IPS-20b (cell line): ENCODE results near the gene FOXF2.

Experiments used
- H3K27ac ChIP-seq: one replicate; pipeline ENCODE4 v1.5.1; 2013; ENCODE audit warnings: low read length
- H3K27me3 ChIP-seq: 2 replicates; pipeline ENCODE4 v1.6.1; 2013; ENCODE audit warnings: mild to moderate bottlenecking, low read length, inconsistent platforms; ENCODE audit not compliant: insufficient read depth
- H3K36me3 ChIP-seq: 2 replicates; pipeline ENCODE4 v1.6.1; 2013; ENCODE audit warnings: low read depth, mild to moderate bottlenecking, inconsistent platforms, low read length, moderate library complexity; ENCODE audit not compliant: insufficient read depth
- H3K4me1 ChIP-seq: 2 replicates; pipeline ENCODE4 v1.6.1; 2013; ENCODE audit warnings: mild to moderate bottlenecking, control low read depth, inconsistent platforms, low read length, moderate library complexity; ENCODE audit not compliant: insufficient read depth
- H3K4me3 ChIP-seq: 2 replicates; pipeline ENCODE4 v1.5.1; 2013; ENCODE audit warnings: mild to moderate bottlenecking, low read length, inconsistent platforms
- H3K9ac ChIP-seq: 2 replicates; pipeline ENCODE4 v1.6.1; 2013; ENCODE audit warnings: low read depth, mild to moderate bottlenecking, inconsistent platforms, low read length, moderate library complexity
- H3K9me3 ChIP-seq: 2 replicates; pipeline ENCODE4 v1.6.1; 2013; ENCODE audit warnings: mild to moderate bottlenecking, low read depth, low read length, inconsistent platforms; ENCODE audit not compliant: insufficient read depth

The FOXF2 gene

DNA sequence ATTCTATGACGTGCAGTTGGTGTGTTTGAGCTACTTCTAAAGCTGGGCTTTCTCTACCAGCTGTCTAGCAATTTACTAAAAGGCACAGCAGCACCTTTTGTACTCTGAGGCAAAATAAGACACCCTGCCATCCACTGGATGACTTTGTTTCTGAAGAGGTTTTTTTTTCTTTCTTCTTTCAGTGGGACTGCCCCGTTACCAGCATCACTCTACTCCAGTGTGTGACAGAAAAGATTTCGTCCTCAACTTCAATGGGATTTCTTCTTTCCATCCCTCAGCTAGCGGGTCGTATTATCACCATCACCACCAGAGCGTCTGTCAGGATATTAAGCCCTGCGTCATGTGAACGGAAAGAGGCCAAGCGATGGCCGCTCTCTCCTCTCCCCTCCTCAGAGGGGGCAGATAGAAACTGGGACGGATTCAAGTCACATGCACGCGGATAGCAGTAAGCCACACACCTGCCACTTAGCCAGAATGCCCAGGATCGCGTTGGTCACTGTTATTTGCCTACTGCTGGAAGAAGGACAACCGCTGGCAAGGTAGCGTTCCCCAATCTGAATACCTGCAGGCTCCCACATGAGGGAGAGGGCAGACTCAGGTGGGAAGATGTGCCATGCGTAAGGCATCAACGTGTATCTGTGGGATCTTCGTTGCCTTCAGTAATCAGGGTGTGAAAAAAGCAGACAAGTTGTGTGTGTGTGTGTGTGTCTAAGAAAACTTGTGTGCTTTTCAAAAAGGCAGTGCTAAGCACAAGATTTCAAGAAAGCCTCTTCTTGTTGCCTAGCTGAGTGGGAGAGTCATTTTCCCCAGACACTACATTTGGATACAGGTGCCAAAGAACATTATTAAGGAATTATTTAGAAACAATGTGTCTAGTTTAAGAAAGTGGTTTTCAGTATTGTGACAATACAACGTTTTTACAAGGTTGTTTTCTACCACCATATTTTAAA, 5.4 kb downstream of the FOXF2 start:
- Histone ChIP-seq H3K9ac (no peak overlapping the region), H3K27me3 (peaks cover 99% of the 10 kb centered on the region), H3K4me3 (no peak overlapping the region)

GRCh38 chr6:1395506-1395905, 6.1 kb downstream of the FOXF2 start:
- Histone ChIP-seq H3K9ac (no peak overlapping the region), H3K27ac (no peak overlapping the region), H3K9me3 (peaks cover 8% of the 10 kb centered on the region; the same call in 1 of the 2 replicates), H3K4me1 (peaks cover 8% of the 10 kb centered on the region; the same call in 1 of the 2 replicates), H3K36me3 (no peaks in the 10 kb centered on the region), H3K27me3 (peaks cover 100% of the 10 kb centered on the region), H3K4me3 (no peak overlapping the region)

More for the DNA sequence above, 5.4 kb downstream of the FOXF2 start:
- H3K4me1 ChIP-seq: peaks cover 8% of the 10 kb centered on the region; the same call in 1 of the 2 replicates
- no peaks in the 10 kb centered on the region for H3K36me3 ChIP-seq
- H3K9me3 ChIP-seq: peaks cover 8% of the 10 kb centered on the region; the same call in 1 of the 2 replicates
- no peak overlapping the region for H3K27ac ChIP-seq

- no peaks in the 10 kb centered on the region for H3K36me3 ChIP-seq
- H3K9ac ChIP-seq: no peak overlapping the region
- peaks cover 8% of the 10 kb centered on the region; the same call in 1 of the 2 replicates for H3K4me1 ChIP-seq
- H3K27me3 ChIP-seq: peaks cover 100% of the 10 kb centered on the region
- peaks cover 8% of the 10 kb centered on the region; the same call in 1 of the 2 replicates for H3K9me3 ChIP-seq
- H3K27ac ChIP-seq: no peak overlapping the region
- H3K4me3 ChIP-seq: no peak overlapping the region
Measured at GRCh38 chr6:1395941-1396908, 6.8 kb downstream of the FOXF2 start.

GRCh38 chr6:1396952-1397868, 7.8 kb downstream of the FOXF2 start:
- H3K27me3 ChIP-seq: peaks cover 93% of the 10 kb centered on the region
- H3K9ac ChIP-seq: no peak overlapping the region
- no peaks in the 10 kb centered on the region for H3K36me3 ChIP-seq
- H3K9me3 ChIP-seq: peaks cover 8% of the 10 kb centered on the region; the same call in 1 of the 2 replicates
- no peak overlapping the region for H3K4me3 ChIP-seq
- H3K4me1 ChIP-seq: peaks cover 13% of the 10 kb centered on the region; the same call in 1 of the 2 replicates
- H3K27ac ChIP-seq: no peak overlapping the region

DNA sequence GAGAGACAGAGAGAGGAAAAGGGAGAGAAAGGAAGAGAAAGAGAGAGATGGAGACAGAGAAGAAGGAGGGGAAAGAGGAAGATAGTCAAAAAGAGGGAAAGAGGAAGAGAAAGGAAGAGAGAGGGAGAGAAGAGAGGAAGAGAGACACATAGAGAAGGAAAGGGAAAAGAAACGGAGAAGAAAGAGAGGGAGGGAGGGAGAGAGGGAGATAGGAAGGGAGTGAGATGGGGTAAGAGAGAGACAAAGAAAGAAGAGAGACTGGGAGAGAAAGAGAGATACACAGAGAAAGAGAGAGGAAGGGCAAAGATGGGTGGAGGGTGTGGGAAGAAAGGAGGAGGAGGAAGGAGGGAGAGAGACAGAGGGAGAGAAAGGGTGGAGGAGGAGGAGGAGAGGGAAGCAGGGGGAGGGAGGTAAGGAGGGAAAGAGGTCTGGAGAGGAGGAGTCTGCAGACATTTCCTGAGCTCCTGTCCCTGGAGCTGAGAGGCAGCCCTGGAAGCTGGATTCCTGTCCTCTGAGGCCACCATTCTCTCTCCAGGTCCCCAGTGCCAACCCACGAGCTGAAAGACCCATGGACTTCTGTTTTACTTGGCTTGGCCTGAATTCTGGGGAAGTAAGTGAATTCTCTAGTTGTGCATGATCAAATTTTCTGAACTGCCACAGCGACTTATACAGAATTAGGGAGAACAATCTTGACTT, 9.9 kb downstream of the FOXF2 start:
- H3K9me3 ChIP-seq: peaks cover 7% of the 10 kb centered on the region; the same call in 1 of the 2 replicates

DNA sequence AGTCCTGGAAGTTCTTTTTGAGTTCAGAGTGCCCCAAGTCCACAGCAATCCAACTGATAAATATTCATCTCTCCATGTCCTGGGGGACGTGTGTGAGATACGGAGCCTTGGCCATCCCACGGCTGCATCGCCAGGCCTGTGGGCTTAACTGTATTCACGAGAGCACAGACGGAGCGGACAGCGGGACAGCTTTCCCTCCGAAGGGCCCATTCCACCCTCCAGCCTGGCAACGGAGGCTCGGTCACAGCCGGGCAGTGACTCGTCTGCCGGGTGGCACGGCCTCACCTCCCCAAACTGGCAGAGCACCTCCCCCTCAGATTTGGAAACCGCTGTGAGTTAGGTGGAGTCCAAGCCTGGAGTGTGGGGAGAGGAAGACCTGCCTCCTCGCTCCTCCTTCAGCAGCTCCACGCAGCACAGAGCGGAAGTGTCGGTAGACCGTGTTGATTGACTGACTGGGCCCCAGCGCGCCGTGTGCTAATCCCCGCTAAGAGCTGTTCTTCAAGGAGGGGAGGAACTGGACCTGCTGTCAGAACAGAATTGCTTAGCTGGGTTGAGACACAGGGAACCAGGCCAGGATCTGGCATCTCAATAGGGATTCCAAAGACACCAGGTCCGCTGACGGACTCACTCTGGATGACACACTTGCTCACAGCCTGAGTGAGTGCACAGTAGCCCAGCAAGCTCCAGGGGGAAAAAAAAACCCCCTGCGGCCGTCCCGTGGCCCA, 10.9 kb downstream of the FOXF2 start:
- no peaks in the 10 kb centered on the region for H3K36me3 ChIP-seq
- H3K9ac ChIP-seq: no peak overlapping the region
- no peak overlapping the region for H3K27ac ChIP-seq
- H3K27me3 ChIP-seq: peaks cover 72% of the 10 kb centered on the region
- H3K4me1 ChIP-seq: peaks cover 13% of the 10 kb centered on the region; the same call in 1 of the 2 replicates
- peaks cover 4% of the 10 kb centered on the region; the same call in 1 of the 2 replicates for H3K9me3 ChIP-seq
- no peak overlapping the region for H3K4me3 ChIP-seq

More for the DNA sequence above, 9.9 kb downstream of the FOXF2 start:
- no peaks in the 10 kb centered on the region for H3K36me3 ChIP-seq
- H3K4me1 ChIP-seq: peaks cover 13% of the 10 kb centered on the region; the same call in 1 of the 2 replicates
- no peak overlapping the region for H3K27ac ChIP-seq
- H3K27me3 ChIP-seq: peaks cover 82% of the 10 kb centered on the region
- no peak overlapping the region for H3K9ac ChIP-seq
- no peak overlapping the region for H3K4me3 ChIP-seq

- Histone ChIP-seq H3K4me1 (0 out of 2 replicates have a peak, but pooled peaks cover 5% of the 10 kb centered on the region), H3K4me3 (no peak overlapping the region), H3K9ac (no peak overlapping the region), H3K27ac (no peak overlapping the region), H3K9me3 (peaks cover 3% of the 10 kb centered on the region; the same call in 1 of the 2 replicates), H3K36me3 (no peaks in the 10 kb centered on the region), H3K27me3 (peaks cover 61% of the 10 kb centered on the region)
Measured at GRCh38 chr6:1402369-1402768, 13.0 kb downstream of the FOXF2 start.

DNA sequence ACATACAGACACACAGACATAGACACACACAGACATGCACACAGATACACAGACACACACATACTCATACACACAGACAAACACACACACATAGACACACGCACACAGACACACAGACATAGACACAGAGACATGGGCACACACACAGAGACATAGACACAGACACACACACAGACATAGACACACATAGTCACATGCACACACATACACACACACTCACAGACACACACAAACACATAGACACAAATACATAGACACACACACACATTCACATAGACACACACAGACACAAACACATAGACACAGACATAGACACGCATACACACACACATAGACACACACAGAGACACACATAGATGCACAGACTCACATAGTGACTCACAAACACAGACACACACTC, 13.5 kb downstream of the FOXF2 start:
- H3K27ac ChIP-seq: no peak overlapping the region
- H3K36me3 ChIP-seq: no peaks in the 10 kb centered on the region
- H3K4me1 ChIP-seq: 0 out of 2 replicates have a peak, but pooled peaks cover 5% of the 10 kb centered on the region
- peaks cover 59% of the 10 kb centered on the region for H3K27me3 ChIP-seq
- H3K9me3 ChIP-seq: no peaks in the 10 kb centered on the region
- H3K9ac ChIP-seq: no peak overlapping the region
- H3K4me3 ChIP-seq: no peak overlapping the region

DNA sequence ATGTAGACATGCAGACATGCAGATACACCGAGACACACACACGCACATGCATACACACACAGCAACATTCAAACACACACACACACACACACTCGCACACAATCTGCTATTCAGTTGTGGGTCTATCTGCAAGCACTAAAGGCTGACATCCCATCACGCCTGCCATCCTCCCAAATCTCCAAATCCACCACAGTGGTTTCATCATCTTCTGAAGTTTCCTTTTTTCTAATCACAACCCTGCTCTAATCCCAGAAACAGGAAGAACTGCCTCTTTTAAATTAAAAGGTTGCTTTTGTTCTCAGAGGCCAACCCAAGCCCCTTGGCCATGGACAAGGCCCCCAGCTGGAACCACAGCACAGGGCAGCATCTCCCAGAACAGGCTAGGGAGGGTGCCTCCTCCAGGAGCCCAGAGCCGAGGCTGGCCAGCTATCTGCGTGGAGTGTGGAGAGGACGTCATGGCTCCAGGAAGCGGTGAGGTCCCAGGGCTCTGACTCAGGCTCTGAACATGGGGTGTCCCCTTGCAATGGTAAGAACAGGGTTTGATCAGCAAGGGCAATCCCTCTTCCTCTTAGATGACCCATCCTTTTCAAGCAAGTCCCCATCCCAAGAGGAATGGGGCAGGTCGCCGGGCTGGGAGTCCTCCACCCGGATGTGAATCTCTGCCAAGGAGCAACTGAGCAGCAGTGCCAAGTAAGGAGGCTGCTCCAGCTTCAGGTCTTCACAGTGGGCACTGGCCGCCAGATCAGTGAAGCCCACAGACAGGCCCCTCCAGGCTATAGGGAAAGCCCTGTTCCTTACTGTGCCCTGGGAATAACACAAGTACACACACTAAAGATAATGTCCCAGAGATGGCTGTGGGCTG, 14.7 kb downstream of the FOXF2 start:
- H3K36me3 ChIP-seq: no peaks in the 10 kb centered on the region

More for the DNA sequence above, 14.7 kb downstream of the FOXF2 start:
- no peak overlapping the region for H3K9ac ChIP-seq
- H3K4me3 ChIP-seq: no peak overlapping the region
- no peak overlapping the region for H3K27ac ChIP-seq
- H3K4me1 ChIP-seq: peaks cover 5% of the 10 kb centered on the region; the same call in 1 of the 2 replicates
- H3K9me3 ChIP-seq: no peaks in the 10 kb centered on the region
- peaks cover 59% of the 10 kb centered on the region for H3K27me3 ChIP-seq
